Measurements from ENCODE around the gene NPAS3. TPM values are rescaled to one million over a fixed set of nuclear protein-coding genes. Genes with fewer than 3 reads are reported as not detected.

NPAS3 gene
- total and polyA plus RNA-seq, 2 donors (not counting 1 experiment from before 2014, with no cell fraction given), result 0.10 to 0.50 TPM

DNA sequence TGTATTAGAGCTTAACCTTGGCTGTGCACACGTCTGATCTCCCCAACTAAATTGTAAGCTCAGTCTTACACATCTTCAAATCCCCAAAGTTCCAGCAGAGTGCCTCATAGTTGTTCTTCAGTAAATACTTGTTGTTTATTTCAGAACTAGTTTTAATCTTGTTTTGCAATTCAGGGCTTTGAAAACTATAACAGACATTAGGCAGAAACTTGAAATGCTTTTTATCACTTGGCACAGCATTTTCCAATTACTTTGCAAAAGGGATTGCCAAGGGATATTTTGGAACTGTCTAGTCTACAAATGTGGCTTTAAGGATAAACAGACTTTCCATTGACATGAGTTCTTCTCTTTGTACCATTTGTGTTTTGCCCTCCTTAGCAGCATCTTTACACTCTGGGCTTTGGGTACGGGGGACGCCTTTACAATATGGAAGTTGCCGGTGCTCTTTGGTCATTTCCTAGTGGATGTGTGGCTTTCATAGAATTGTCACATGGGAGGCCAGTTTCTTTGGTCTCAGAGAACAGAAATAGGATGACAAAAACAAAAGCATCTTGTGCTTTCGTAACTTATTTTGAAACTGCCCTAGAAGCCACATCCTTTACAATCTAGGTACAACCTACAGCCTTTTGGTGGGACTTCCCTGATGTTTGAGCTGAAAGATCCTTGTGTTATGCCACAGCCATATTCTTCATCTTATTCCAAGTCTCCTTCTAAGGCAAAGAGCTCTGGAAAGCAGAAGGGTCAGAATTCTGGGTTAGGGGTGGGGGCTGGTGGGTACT, 96.9 kb downstream of the NPAS3 start:
- H3K4me2 ChIP-seq (ENCODE audit: extremely low read depth, insufficient read depth, low read length), result no peak overlapping the region
- no peak overlapping the region for H3K9ac ChIP-seq (ENCODE audit: insufficient read depth, low read length)
- no peaks in the 10 kb centered on the region for H3K36me3 ChIP-seq (ENCODE audit: control insufficient read depth, insufficient read depth, low read length)
- no peaks in the 10 kb centered on the region for H3K27me3 ChIP-seq (ENCODE audit: control insufficient read depth, insufficient read depth, low read length)
- no peaks in the 10 kb centered on the region for H3K9me3 ChIP-seq (ENCODE audit: control insufficient read depth, insufficient read depth, low read depth, low read length)
- DNase-seq (ENCODE audit: low read depth in 2 of 2), result no peak
- no peak overlapping the region for H3K27ac ChIP-seq (ENCODE audit: insufficient read depth, low read length)
- H3K79me2 ChIP-seq (ENCODE audit: control insufficient read depth, insufficient read depth, low read length), result no peaks in the 10 kb centered on the region
- no peak overlapping the region for H3K4me3 ChIP-seq (replicated peaks in 1 of 4; ENCODE audit: control extremely low read depth in 1 of 4, insufficient read depth in 1 of 4, low read depth in 3 of 4, low read length in 4 of 4)
- H4K20me1 ChIP-seq (ENCODE audit: control insufficient read depth, extremely low read depth, insufficient read depth, low read length), result no peaks in the 10 kb centered on the region
- H2AFZ ChIP-seq (ENCODE audit: low read length), result no peak overlapping the region
- H3K4me1 ChIP-seq (ENCODE audit: control insufficient read depth, extremely low read depth, insufficient read depth, low read length), result no peaks in the 10 kb centered on the region
- TF ChIP-seq EZH2 (IDR thresholded peaks at IDR 0.05; ENCODE audit: low read length, missing control alignments), result no peak
- TF ChIP-seq, protein P1, sequence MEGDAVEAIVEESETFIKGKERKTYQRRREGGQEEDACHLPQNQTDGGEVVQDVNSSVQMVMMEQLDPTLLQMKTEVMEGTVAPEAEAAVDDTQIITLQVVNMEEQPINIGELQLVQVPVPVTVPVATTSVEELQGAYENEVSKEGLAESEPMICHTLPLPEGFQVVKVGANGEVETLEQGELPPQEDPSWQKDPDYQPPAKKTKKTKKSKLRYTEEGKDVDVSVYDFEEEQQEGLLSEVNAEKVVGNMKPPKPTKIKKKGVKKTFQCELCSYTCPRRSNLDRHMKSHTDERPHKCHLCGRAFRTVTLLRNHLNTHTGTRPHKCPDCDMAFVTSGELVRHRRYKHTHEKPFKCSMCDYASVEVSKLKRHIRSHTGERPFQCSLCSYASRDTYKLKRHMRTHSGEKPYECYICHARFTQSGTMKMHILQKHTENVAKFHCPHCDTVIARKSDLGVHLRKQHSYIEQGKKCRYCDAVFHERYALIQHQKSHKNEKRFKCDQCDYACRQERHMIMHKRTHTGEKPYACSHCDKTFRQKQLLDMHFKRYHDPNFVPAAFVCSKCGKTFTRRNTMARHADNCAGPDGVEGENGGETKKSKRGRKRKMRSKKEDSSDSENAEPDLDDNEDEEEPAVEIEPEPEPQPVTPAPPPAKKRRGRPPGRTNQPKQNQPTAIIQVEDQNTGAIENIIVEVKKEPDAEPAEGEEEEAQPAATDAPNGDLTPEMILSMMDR (conservative IDR thresholded peaks at IDR 0.05 in 1 of 2, IDR thresholded peaks at IDR 0.05 in 1 of 2; ENCODE audit: low read depth in 1 of 2, low read length in 2 of 2), result no peak

DNA sequence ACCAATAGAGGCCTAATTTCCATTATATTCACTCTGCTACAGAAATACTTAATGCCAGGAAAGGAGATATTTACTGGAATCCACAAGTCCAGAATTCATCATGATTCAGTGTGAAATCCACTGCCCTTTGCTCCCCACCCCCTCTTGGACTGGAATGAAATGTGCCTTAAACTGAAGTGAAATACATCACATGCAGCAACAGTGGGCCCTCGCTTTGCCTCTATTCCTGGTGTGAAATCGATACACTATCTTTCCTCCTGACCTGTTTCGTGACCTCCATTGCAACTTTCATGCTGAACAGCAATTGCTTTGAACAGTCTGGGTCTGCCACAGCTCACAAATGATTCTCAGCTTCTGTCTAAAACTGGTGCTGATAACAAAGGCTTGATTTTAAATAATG, 100.6 kb downstream of the NPAS3 start:
- DNase-seq (ENCODE audit: low read depth in 2 of 2), result peak in 1 of 2 donors; percentile 57
- no peaks in the 10 kb centered on the region for H3K79me2 ChIP-seq (ENCODE audit: control insufficient read depth, insufficient read depth, low read length)
- H3K27me3 ChIP-seq (ENCODE audit: control insufficient read depth, insufficient read depth, low read length), result no peaks in the 10 kb centered on the region
- no peak overlapping the region for H3K4me2 ChIP-seq (ENCODE audit: extremely low read depth, insufficient read depth, low read length)
- TF ChIP-seq, protein P1 (conservative IDR thresholded peaks at IDR 0.05 in 1 of 2, IDR thresholded peaks at IDR 0.05 in 1 of 2; ENCODE audit: low read depth in 1 of 2, low read length in 2 of 2), result no peak
- TF ChIP-seq EZH2 (IDR thresholded peaks at IDR 0.05; ENCODE audit: low read length, missing control alignments), result no peak
- no peaks in the 10 kb centered on the region for H3K4me1 ChIP-seq (ENCODE audit: control insufficient read depth, extremely low read depth, insufficient read depth, low read length)
- no peaks in the 10 kb centered on the region for H3K36me3 ChIP-seq (ENCODE audit: control insufficient read depth, insufficient read depth, low read length)
- H2AFZ ChIP-seq (ENCODE audit: low read length), result no peak overlapping the region
- H3K27ac ChIP-seq (ENCODE audit: insufficient read depth, low read length), result no peak overlapping the region
- H3K9me3 ChIP-seq (ENCODE audit: control insufficient read depth, insufficient read depth, low read depth, low read length), result no peaks in the 10 kb centered on the region
- no peak overlapping the region for H3K4me3 ChIP-seq (replicated peaks in 1 of 4; ENCODE audit: control extremely low read depth in 1 of 4, insufficient read depth in 1 of 4, low read depth in 3 of 4, low read length in 4 of 4)
- H4K20me1 ChIP-seq (ENCODE audit: control insufficient read depth, extremely low read depth, insufficient read depth, low read length), result no peaks in the 10 kb centered on the region
- H3K9ac ChIP-seq (ENCODE audit: insufficient read depth, low read length), result no peak overlapping the region

DNA sequence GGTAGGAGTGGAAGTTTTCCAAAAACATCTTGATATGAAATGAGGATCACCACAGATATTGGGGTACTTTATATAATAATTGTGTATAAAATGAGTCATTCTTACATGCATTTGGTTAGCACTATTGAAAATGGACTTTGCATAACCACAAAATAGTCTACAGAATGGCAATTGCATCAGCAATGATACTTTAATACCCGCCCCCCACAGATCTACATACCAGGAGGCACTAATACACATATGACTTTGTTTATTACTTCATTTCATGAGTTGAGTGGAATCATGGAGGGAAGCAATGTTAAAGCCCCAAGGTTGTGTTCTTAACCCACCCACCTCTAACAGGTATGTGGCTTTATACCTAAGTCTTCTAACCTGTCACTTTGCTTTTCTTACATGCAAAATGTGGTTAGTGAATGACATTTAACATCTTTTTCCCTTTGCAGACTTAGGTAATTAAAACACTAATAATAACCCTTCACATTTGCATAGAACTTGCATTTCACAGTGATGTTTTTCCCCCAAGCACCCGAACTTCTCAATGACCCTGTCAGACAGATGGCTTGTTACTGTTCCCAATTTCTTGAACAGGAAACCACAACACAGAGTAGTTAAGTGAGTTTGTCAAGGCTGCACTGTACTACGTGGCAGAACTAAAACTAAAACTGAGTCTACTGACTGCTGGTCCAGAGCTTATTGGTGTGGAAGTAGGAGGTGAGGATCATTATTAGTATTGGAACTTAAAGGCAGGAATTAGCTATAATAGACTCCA, 101.9 kb downstream of the NPAS3 start:
- no peak for TF ChIP-seq EZH2 (IDR thresholded peaks at IDR 0.05; ENCODE audit: low read length, missing control alignments)
- TF ChIP-seq, protein P1 (conservative IDR thresholded peaks at IDR 0.05 in 1 of 2, IDR thresholded peaks at IDR 0.05 in 1 of 2; ENCODE audit: low read depth in 1 of 2, low read length in 2 of 2), result no peak
- Histone ChIP-seq H4K20me1 (ENCODE audit: control insufficient read depth, extremely low read depth, insufficient read depth, low read length) (no peaks in the 10 kb centered on the region), H3K79me2 (ENCODE audit: control insufficient read depth, insufficient read depth, low read length) (no peaks in the 10 kb centered on the region), H2AFZ (ENCODE audit: low read length) (no peak overlapping the region), H3K27ac (ENCODE audit: insufficient read depth, low read length) (no peak overlapping the region), H3K27me3 (ENCODE audit: control insufficient read depth, insufficient read depth, low read length) (no peaks in the 10 kb centered on the region), H3K4me3 (replicated peaks in 1 of 4; ENCODE audit: control extremely low read depth in 1 of 4, insufficient read depth in 1 of 4, low read depth in 3 of 4, low read length in 4 of 4) (no peak overlapping the region), H3K9me3 (ENCODE audit: control insufficient read depth, insufficient read depth, low read depth, low read length) (no peaks in the 10 kb centered on the region), H3K9ac (ENCODE audit: insufficient read depth, low read length) (no peak overlapping the region), H3K4me1 (ENCODE audit: control insufficient read depth, extremely low read depth, insufficient read depth, low read length) (no peaks in the 10 kb centered on the region), H3K36me3 (ENCODE audit: control insufficient read depth, insufficient read depth, low read length) (no peaks in the 10 kb centered on the region), H3K4me2 (ENCODE audit: extremely low read depth, insufficient read depth, low read length) (no peak overlapping the region)
- DNase-seq (ENCODE audit: low read depth in 2 of 2), result peak in 1 of 2 donors; percentile 43
